ENCODE data around the gene SLC9A9. TPM values are rescaled to one million over a fixed set of nuclear protein-coding genes. Genes with fewer than 3 reads are reported as not detected.
A peak's percentile ranks its signal among the peaks of the same experiment; 100 is the strongest.

Gene SLC9A9
- polyA plus RNA-seq, 1 experiment, result 2.4 TPM

- ChIA-PET POLR2A (no interaction called here), CTCF (no interaction called here)
- TF ChIP-seq CTCF (IDR thresholded peaks at IDR 0.05; ENCODE audit: insufficient read depth, low read depth, low read length), result no peak
- Histone ChIP-seq H3K36me3 (ENCODE audit: control insufficient read depth, insufficient read depth, low read length) (no peaks in the 10 kb centered on the region), H3K27me3 (ENCODE audit: control insufficient read depth, insufficient read depth, low read length) (peaks cover 6% of the 10 kb centered on the region), H3K4me3 (ENCODE audit: low read depth, low read length) (no peak overlapping the region)
- no peak for DNase-seq (ENCODE audit: low read depth)
Measured at GRCh38 chr3:143888166-143888565, 39.9 kb upstream of the SLC9A9 start.

GRCh38 chr3:143885780-143886427 lies 37.6 kb upstream of the SLC9A9 start:
- TF ChIP-seq CTCF (IDR thresholded peaks at IDR 0.05; ENCODE audit: insufficient read depth, low read depth, low read length), result peak; percentile 87
- H3K4me3 ChIP-seq (ENCODE audit: low read depth, low read length), result no peak overlapping the region
- DNase-seq (ENCODE audit: low read depth), result no peak
- ChIA-PET POLR2A (no interaction called here), CTCF (interaction anchor here (0.5 to 3.2 kb wide), 15 partner anchors 8 to 523 kb away, joined by 3 to 19 read pairs (median 5); no protein-coding TSS in a partner anchor)
- peaks cover 3% of the 10 kb centered on the region; the same call in 1 of the 2 replicates for H3K27me3 ChIP-seq (ENCODE audit: control insufficient read depth, insufficient read depth, low read length)
- no peaks in the 10 kb centered on the region for H3K36me3 ChIP-seq (ENCODE audit: control insufficient read depth, insufficient read depth, low read length)

- Histone ChIP-seq H3K27me3 (ENCODE audit: control insufficient read depth, insufficient read depth, low read length) (peaks cover 3% of the 10 kb centered on the region; the same call in 1 of the 2 replicates), H3K36me3 (ENCODE audit: control insufficient read depth, insufficient read depth, low read length) (no peaks in the 10 kb centered on the region), H3K4me3 (ENCODE audit: low read depth, low read length) (no peak overlapping the region)
- DNase-seq (ENCODE audit: low read depth), result no peak
- no peak for TF ChIP-seq CTCF (IDR thresholded peaks at IDR 0.05; ENCODE audit: insufficient read depth, low read depth, low read length)
- CTCF ChIA-PET, result interaction anchor here (0.6 to 3.2 kb wide), 13 partner anchors 8 to 931 kb away, joined by 3 to 19 read pairs (median 5); no protein-coding TSS in a partner anchor
- POLR2A ChIA-PET, result no interaction called here
Measured at GRCh38 chr3:143884861-143885260, 36.6 kb upstream of the SLC9A9 start.

DNA sequence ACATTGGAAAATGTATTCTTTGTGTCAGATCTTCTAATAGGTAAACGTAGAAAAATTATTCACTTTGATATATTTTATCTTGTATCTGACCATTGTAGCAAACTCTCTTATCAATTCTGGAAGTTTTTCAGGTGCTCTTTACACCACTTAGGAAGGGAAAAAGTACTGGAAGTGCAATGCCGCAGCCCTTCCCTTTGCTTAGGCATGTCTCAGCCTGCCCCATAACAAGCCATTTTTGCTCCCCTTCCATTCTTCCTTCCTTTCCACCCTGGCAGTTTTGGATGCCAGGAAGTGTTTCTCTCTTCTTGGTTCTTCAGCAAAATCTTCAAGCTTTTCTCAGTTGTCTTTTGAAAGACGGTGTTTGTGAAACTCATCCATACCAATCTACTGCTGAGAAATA lies 34.9 kb upstream of the SLC9A9 start:
- TF ChIP-seq CTCF (IDR thresholded peaks at IDR 0.05; ENCODE audit: insufficient read depth, low read depth, low read length), result no peak
- H3K27me3 ChIP-seq (ENCODE audit: control insufficient read depth, insufficient read depth, low read length), result peaks cover 3% of the 10 kb centered on the region; the same call in 1 of the 2 replicates
- H3K36me3 ChIP-seq (ENCODE audit: control insufficient read depth, insufficient read depth, low read length), result no peaks in the 10 kb centered on the region
- no peak overlapping the region for H3K4me3 ChIP-seq (ENCODE audit: low read depth, low read length)
- ChIA-PET CTCF (interaction anchor here (0.7 to 1.4 kb wide), 2 partner anchors 11 to 80 kb away, joined by 3 to 4 read pairs; no protein-coding TSS in a partner anchor), POLR2A (no interaction called here)
- DNase-seq (ENCODE audit: low read depth), result no peak

DNA sequence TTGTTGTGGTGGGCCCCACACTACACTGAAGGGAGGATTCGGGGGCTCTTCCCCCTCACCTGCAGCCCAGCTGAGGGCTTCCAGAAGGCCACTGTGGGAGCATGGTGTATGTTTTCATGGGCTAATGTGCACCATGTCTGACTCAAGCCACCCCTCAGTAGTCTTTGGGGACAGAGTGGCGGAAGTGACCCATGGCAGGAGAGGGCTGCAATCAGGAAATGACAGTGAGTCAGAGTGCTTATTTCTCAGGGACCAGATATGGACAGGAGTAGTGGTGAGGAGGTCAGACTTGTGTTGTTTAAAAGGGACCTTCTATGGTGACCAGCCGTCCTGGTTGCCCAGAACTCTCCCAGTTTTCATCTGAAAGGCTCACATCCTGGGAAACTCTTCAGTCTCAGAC lies 32.8 kb upstream of the SLC9A9 start:
- Histone ChIP-seq H3K4me3 (ENCODE audit: low read depth, low read length) (no peak overlapping the region), H3K36me3 (ENCODE audit: control insufficient read depth, insufficient read depth, low read length) (no peaks in the 10 kb centered on the region), H3K27me3 (ENCODE audit: control insufficient read depth, insufficient read depth, low read length) (no peaks in the 10 kb centered on the region)
- TF ChIP-seq CTCF (IDR thresholded peaks at IDR 0.05; ENCODE audit: insufficient read depth, low read depth, low read length), result no peak
- POLR2A ChIA-PET, result no interaction called here
- DNase-seq (ENCODE audit: low read depth), result no peak
- CTCF ChIA-PET, result no interaction called here
